Suppressor macrophage (primary cell): ENCODE measurements around the gene PGAP6.
A peak's percentile ranks its signal among the peaks of the same experiment; 100 is the strongest.
"Not testable (repeated sequence)": the region's sequence is repeated elsewhere in the genome, so short reads cannot be mapped to it uniquely, and the experiment has no call there.

Experiments
- DNase-seq, 4 experiments: peaks; one replicate each; pipeline ENCODE4 v3.0.0-alpha.2; 2020 to 2022

The PGAP6 gene

GRCh38 chr16:366476-366875 is 15.3 kb downstream of the PGAP6 start:
- DNase-seq = no peak

GRCh38 chr16:364595-365491 is 16.9 kb downstream of the PGAP6 start:
- no peak for DNase-seq

GRCh38 chr16:363766-364490 is 17.9 kb downstream of the PGAP6 start:
- DNase-seq = no peak

GRCh38 chr16:363110-363765 is 18.5 kb downstream of the PGAP6 start:
- DNase-seq = no peak

- DNase-seq = not testable (repeated sequence)
Measured at GRCh38 chr16:362702-362999, 19.1 kb downstream of the PGAP6 start.

- peak; percentile 70 to 90 (median 77) for DNase-seq
Measured at GRCh38 chr16:361872-362701, 19.7 kb downstream of the PGAP6 start.

- no peak for DNase-seq
Measured at GRCh38 chr16:361341-361871, 20.4 kb downstream of the PGAP6 start.

GRCh38 chr16:360698-361336 is 21.0 kb downstream of the PGAP6 start:
- no peak for DNase-seq

- DNase-seq = no peak
Measured at GRCh38 chr16:359871-360697, 21.7 kb downstream of the PGAP6 start.

GRCh38 chr16:359067-359763 is 22.6 kb downstream of the PGAP6 start:
- no peak for DNase-seq

- no peak for DNase-seq
Measured at GRCh38 chr16:356741-357140, 25.0 kb downstream of the PGAP6 start.

GRCh38 chr16:354971-355461 is 26.8 kb downstream of the PGAP6 start:
- no peak for DNase-seq

GRCh38 chr16:354291-354881 is 27.4 kb downstream of the PGAP6 start:
- no peak for DNase-seq

GRCh38 chr16:353404-354290 is 28.1 kb downstream of the PGAP6 start:
- no peak for DNase-seq

GRCh38 chr16:352547-353403 is 29.0 kb downstream of the PGAP6 start, which contains the start of gene AXIN1:
TSS of gene AXIN1 (minus strand) at chr16:352723. CDS start at chr16:347025, 5,698 bp downstream.
- peak; percentile 98 to 100 (median 100) for DNase-seq

GRCh38 chr16:351804-352520 is 29.8 kb downstream of the PGAP6 start:
- peak; percentile 24 to 70 (median 49) for DNase-seq

- DNase-seq = no peak
Measured at GRCh38 chr16:350203-350602, 31.6 kb downstream of the PGAP6 start.
